DND-41 (cell line): ENCODE measurements around the gene ZNF76.

Source experiments
- EZH2 ChIP-seq: IDR thresholded peaks from 3 replicates; pipeline ENCODE4 v1.6.1; 2012; ENCODE audit warnings: borderline replicate concordance, low read depth, mild to moderate bottlenecking, moderate library complexity, low read length, inconsistent platforms; ENCODE audit not compliant: severe bottlenecking
- TF ChIP-seq, protein P1 (sequence below): IDR thresholded peaks from 2 replicates; pipeline ENCODE4 v1.5.1; 2012; ENCODE audit warnings: borderline replicate concordance, low read length, moderate library complexity, mild to moderate bottlenecking; ENCODE audit not compliant: poor library complexity, severe bottlenecking; ENCODE audit errors: extremely low read depth

- TF ChIP-seq, protein P1, sequence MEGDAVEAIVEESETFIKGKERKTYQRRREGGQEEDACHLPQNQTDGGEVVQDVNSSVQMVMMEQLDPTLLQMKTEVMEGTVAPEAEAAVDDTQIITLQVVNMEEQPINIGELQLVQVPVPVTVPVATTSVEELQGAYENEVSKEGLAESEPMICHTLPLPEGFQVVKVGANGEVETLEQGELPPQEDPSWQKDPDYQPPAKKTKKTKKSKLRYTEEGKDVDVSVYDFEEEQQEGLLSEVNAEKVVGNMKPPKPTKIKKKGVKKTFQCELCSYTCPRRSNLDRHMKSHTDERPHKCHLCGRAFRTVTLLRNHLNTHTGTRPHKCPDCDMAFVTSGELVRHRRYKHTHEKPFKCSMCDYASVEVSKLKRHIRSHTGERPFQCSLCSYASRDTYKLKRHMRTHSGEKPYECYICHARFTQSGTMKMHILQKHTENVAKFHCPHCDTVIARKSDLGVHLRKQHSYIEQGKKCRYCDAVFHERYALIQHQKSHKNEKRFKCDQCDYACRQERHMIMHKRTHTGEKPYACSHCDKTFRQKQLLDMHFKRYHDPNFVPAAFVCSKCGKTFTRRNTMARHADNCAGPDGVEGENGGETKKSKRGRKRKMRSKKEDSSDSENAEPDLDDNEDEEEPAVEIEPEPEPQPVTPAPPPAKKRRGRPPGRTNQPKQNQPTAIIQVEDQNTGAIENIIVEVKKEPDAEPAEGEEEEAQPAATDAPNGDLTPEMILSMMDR: no peak
- no peak for TF ChIP-seq EZH2
Observed at GRCh38 chr6:35302604-35303241, 43.2 kb downstream of the ZNF76 start.
